Mesendoderm (in vitro differentiated cells): ENCODE results near the gene FTO.

Experiments used
- DNase-seq: peaks from one replicate; pipeline ENCODE4 v3.0.0; 2013
- H2AK5ac ChIP-seq: 2 replicates; pipeline ENCODE4 v1.6.1; 2013; ENCODE audit warnings: low read length, inconsistent platforms
- H2BK120ac ChIP-seq: 2 replicates; pipeline ENCODE4 v1.6.1; 2013; ENCODE audit warnings: low read depth, mild to moderate bottlenecking, low read length, moderate library complexity, mixed read lengths
- H2BK15ac ChIP-seq: replicated peaks from 2 replicates; pipeline ENCODE4 v1.6.1; 2013; ENCODE audit warnings: low read depth, mild to moderate bottlenecking, moderate library complexity
- H2BK5ac ChIP-seq: 2 replicates; pipeline ENCODE4 v1.6.1; 2013; ENCODE audit warnings: low read length, inconsistent platforms
- H3K18ac ChIP-seq: 2 replicates; pipeline ENCODE4 v1.6.1; 2013; ENCODE audit warnings: mild to moderate bottlenecking, low read length, mixed read lengths
- H3K23ac ChIP-seq: one replicate; pipeline ENCODE4 v1.6.1; 2013; ENCODE audit warnings: low read length
- H3K27ac ChIP-seq: 2 replicates; pipeline ENCODE4 v1.5.1; 2013; ENCODE audit warnings: low read depth, mild to moderate bottlenecking, inconsistent platforms, low read length, moderate library complexity
- H3K27me3 ChIP-seq: 2 replicates; pipeline ENCODE4 v1.6.1; 2013; ENCODE audit warnings: low read length, control low read depth, mild to moderate bottlenecking, inconsistent platforms; ENCODE audit not compliant: insufficient read depth, poor library complexity
- H3K36me3 ChIP-seq: 2 replicates; pipeline ENCODE4 v1.6.1; 2013; ENCODE audit warnings: low read length, inconsistent platforms; ENCODE audit not compliant: control insufficient read depth, insufficient read depth
- H3K4ac ChIP-seq: one replicate; pipeline ENCODE4 v1.6.1; 2013; ENCODE audit warnings: low read depth, mild to moderate bottlenecking, low read length, moderate library complexity
- H3K4me1 ChIP-seq: 2 replicates; pipeline ENCODE4 v1.6.1; 2013; ENCODE audit warnings: low read depth, low read length, inconsistent platforms; ENCODE audit not compliant: control insufficient read depth
- H3K4me2 ChIP-seq: 2 replicates; pipeline ENCODE4 v1.6.1; 2013; ENCODE audit warnings: low read length
- H3K4me3 ChIP-seq: 2 replicates; pipeline ENCODE4 v1.5.1; 2013; ENCODE audit warnings: mild to moderate bottlenecking, low read length
- H3K56ac ChIP-seq: one replicate; pipeline ENCODE4 v1.6.1; 2013; ENCODE audit warnings: low read length
- H3K79me1 ChIP-seq: 2 replicates; pipeline ENCODE4 v1.6.1; 2013; ENCODE audit warnings: low read length, inconsistent platforms
- H3K79me2 ChIP-seq: 2 replicates; pipeline ENCODE4 v1.6.1; 2013; ENCODE audit warnings: mild to moderate bottlenecking, low read length; ENCODE audit not compliant: control insufficient read depth, insufficient read depth
- H3K9ac ChIP-seq: 2 replicates; pipeline ENCODE4 v1.6.1; 2013; ENCODE audit warnings: low read length, inconsistent platforms
- H4K5ac ChIP-seq: one replicate; pipeline ENCODE4 v1.6.1; 2013; ENCODE audit warnings: low read length
- H4K8ac ChIP-seq: one replicate; pipeline ENCODE4 v1.6.1; 2013; ENCODE audit warnings: low read depth, mild to moderate bottlenecking, control low read depth, low read length, moderate library complexity
- WGBS: extraction: QIAGEN DNeasy Blood & Tissue Kit; methylation state at CpG from one replicate; pipeline ENCODE4 v1.1.7; 2013; ENCODE audit warnings: low lambda C conversion rate, missing lambda C conversion rate; ENCODE audit not compliant: insufficient coverage; ENCODE audit errors: extremely low coverage; 5-methylcytosine and 5-hydroxymethylcytosine counted together

The FTO gene

DNA sequence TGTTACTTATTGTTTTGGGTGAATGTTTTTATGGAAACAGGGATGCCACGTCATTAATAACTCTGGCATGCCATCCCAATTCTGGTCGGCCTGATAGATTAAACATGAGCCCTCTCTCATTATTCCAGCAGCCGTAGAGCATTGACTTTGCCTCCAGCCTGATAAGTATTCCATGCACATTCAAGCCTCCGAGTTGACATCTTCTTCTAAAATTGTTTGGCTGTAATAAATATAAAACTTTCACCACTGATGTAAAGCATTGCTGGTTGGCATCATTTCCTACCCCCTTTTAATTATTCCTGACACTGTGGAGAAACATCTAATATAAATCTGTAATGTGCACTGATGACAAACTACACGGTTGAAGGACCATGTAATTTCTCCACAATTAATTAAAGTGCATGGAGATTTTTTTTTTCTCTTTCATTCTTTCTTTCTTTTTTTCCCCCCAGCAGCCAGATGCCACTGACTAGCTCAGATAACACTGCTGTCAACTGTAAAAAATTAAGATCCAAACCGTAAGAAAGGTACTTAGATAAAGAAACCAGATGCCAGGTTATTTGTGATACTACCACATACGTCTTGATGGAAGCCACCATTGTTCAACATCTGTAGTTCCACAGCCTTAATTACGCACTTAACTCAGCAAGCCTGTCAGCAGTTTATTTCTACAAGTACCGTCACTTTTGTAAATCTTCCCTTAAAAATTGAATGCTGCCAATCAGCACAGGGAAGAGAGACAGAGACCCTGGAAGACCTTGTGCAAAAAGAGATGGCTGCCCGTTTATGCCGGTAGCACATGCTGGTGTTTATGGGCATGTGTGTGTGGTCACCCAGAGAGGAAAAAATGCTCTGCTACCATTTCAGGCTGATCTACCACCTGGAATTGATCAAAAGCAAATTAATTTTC, 344.9 kb downstream of the FTO start:
- no peak overlapping the region for H3K4me3 ChIP-seq

DNA sequence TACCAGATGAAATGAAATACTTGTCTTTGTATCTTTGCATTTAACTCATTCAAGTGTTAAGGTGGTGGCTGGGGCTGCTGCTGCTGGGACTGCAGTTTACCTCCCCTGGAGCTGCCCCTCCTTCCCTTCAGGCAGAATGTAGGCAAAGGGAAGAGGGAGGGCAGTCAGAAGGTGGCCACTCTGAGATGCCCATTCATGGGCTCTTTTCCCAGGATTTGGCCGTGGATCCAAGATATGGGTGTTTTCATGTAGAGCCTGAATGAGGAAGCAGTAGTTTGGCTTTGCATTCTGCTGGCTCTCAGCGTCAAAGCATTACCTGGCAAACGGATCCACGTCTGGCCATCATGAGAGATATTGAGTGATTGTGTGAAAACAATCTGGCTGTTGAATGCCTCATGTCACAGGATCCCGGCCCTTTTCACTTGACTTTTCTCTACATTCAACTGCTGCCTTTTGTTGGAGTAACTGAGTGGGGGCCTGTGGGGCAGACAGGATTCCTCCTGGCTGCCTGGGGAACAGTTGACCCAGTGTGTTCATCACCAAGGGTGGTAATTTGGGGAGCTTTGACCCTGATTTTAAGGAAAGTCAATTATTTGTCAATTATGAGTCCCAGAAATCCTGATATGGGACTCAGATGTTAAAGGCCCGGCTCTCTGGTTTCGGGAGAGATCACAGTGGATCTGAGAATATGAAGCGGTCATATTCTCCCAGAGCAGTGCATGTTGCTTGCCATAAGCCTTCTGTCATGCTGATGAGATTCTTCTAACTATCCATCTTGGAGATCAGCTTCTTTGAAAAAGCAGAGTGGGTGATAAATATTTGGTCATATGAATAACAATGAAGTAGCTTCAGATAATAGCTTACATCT, 345.9 kb downstream of the FTO start:
- Histone ChIP-seq H2BK120ac (peak overlapping the region; percentile 70), H2AK5ac (no peak overlapping the region), H4K5ac (no peak overlapping the region), H3K4ac (no peak overlapping the region), H4K8ac (no peak overlapping the region), H3K4me2 (no peak overlapping the region), H3K9ac (no peak overlapping the region), H3K56ac (peak overlapping the region; percentile 49), H3K4me3 (no peak overlapping the region), H2BK15ac (peak overlapping the region; percentile 74), H3K27ac (peak overlapping the region; percentile 11), H3K4me1 (peaks cover 16% of the 10 kb centered on the region), H3K23ac (no peak overlapping the region), H3K79me1 (no peaks in the 10 kb centered on the region), H2BK5ac (no peak overlapping the region), H3K79me2 (no peaks in the 10 kb centered on the region), H3K18ac (peak overlapping the region; percentile 64), H3K36me3 (no peaks in the 10 kb centered on the region), H3K27me3 (no peaks in the 10 kb centered on the region)
- peak; percentile 63 for DNase-seq
- no CpG with 5 or more reads among the region's 8 CpGs for WGBS

More for the DNA sequence above, 344.9 kb downstream of the FTO start:
- H2BK5ac ChIP-seq: no peak overlapping the region
- no peak overlapping the region for H3K9ac ChIP-seq
- H2BK15ac ChIP-seq: no peak overlapping the region
- WGBS: no CpG with 5 or more reads among the region's 11 CpGs
- H2AK5ac ChIP-seq: no peak overlapping the region
- no peaks in the 10 kb centered on the region for H3K79me1 ChIP-seq
- H3K4me2 ChIP-seq: no peak overlapping the region
- H3K4ac ChIP-seq: no peak overlapping the region
- peak overlapping the region; percentile 12 for H3K18ac ChIP-seq
- H3K27me3 ChIP-seq: no peaks in the 10 kb centered on the region
- no peaks in the 10 kb centered on the region for H3K36me3 ChIP-seq
- H4K8ac ChIP-seq: no peak overlapping the region
- no peak overlapping the region for H2BK120ac ChIP-seq
- peaks cover 11% of the 10 kb centered on the region for H3K4me1 ChIP-seq
- H3K56ac ChIP-seq: no peak overlapping the region
- no peak overlapping the region for H3K23ac ChIP-seq
- DNase-seq: no peak
- H3K79me2 ChIP-seq: no peaks in the 10 kb centered on the region
- no peak overlapping the region for H3K27ac ChIP-seq
- no peak overlapping the region for H4K5ac ChIP-seq

DNA sequence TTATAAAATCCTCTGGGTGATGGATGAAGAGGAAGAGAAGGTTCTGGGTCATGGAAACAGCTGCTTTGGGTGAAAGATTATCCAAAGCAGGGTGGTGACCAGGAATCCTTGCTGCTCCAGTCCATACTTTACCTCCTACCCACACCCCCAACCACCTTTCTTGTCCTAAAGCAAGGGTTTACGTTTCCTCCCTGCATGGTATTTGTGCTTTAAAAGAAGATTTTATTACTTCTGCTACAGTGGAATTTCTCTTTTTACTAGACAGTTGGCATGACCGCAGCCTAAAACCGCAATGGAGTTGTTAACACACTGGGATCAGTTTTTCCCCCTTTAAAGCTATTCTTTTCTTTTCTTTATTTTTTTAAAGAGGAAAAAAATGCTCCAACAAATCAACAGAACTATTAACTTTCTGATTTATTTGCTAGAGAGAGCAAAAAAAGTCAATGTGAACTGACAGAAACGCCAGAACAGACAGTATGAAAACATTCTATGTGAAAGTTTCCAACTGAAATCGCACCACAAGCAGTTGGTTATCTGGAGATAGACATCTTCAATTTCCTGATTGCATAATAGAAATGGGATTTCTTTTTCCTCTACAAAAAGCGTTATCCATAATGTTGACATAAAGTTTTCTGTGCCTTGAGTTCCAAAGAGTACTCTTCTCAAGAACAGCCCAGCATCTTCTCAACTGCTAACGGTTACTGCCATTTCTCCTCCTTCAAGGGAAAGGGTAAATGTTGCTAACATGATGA, 346.7 kb downstream of the FTO start:
- no peak overlapping the region for H3K9ac ChIP-seq
- H3K79me1 ChIP-seq: no peaks in the 10 kb centered on the region
- H3K18ac ChIP-seq: peak overlapping the region; percentile 87
- H3K4me3 ChIP-seq: no peak overlapping the region
- H2BK5ac ChIP-seq: no peak overlapping the region
- peaks cover 20% of the 10 kb centered on the region for H3K4me1 ChIP-seq
- H3K27me3 ChIP-seq: no peaks in the 10 kb centered on the region
- H3K79me2 ChIP-seq: no peaks in the 10 kb centered on the region
- no CpG with 5 or more reads among the region's 7 CpGs for WGBS
- no peak overlapping the region for H3K56ac ChIP-seq
- no peak overlapping the region for H2AK5ac ChIP-seq
- H3K27ac ChIP-seq: no peak overlapping the region
- peak overlapping the region; percentile 74 for H2BK15ac ChIP-seq
- H3K23ac ChIP-seq: no peak overlapping the region
- no peaks in the 10 kb centered on the region for H3K36me3 ChIP-seq
- DNase-seq: peak; percentile 52
- peak overlapping the region; percentile 70 for H2BK120ac ChIP-seq
- H4K8ac ChIP-seq: no peak overlapping the region
- H4K5ac ChIP-seq: no peak overlapping the region
- H3K4me2 ChIP-seq: no peak overlapping the region
- H3K4ac ChIP-seq: peak overlapping the region; percentile 70

DNA sequence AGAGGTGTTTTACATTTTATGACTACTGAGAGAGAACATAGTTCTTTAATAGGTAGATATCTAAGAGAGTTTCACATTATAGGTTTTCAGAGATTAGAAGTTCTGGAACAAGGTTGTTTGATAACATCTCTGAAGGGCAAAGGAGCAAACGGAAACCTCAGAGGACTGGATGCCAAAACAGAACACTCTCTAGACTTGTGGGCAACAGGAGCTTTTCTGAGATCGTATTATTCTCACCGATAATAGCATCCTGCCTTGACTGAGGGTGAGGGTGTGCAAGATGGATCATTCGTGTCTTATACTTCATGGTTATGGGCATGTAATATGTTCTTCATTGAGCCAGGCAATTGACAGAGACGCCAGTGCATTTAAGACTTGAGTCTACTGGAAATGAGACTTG, 347.9 kb downstream of the FTO start:
- H3K4me3 ChIP-seq: no peak overlapping the region
- H2AK5ac ChIP-seq: no peak overlapping the region
- no peak overlapping the region for H3K4ac ChIP-seq
- no peak overlapping the region for H3K23ac ChIP-seq
- H3K4me1 ChIP-seq: peaks cover 26% of the 10 kb centered on the region
- no CpG with 5 or more reads among the region's 5 CpGs for WGBS
- no peak overlapping the region for H3K18ac ChIP-seq
- no peak overlapping the region for H2BK15ac ChIP-seq
- H3K27me3 ChIP-seq: no peaks in the 10 kb centered on the region
- H2BK5ac ChIP-seq: no peak overlapping the region
- no peak overlapping the region for H4K5ac ChIP-seq
- no peak overlapping the region for H3K27ac ChIP-seq
- no peak for DNase-seq
- no peak overlapping the region for H3K4me2 ChIP-seq
- H3K56ac ChIP-seq: no peak overlapping the region
- H3K9ac ChIP-seq: no peak overlapping the region
- no peaks in the 10 kb centered on the region for H3K79me2 ChIP-seq
- no peak overlapping the region for H2BK120ac ChIP-seq
- H3K79me1 ChIP-seq: no peaks in the 10 kb centered on the region
- H3K36me3 ChIP-seq: no peaks in the 10 kb centered on the region
- no peak overlapping the region for H4K8ac ChIP-seq

DNA sequence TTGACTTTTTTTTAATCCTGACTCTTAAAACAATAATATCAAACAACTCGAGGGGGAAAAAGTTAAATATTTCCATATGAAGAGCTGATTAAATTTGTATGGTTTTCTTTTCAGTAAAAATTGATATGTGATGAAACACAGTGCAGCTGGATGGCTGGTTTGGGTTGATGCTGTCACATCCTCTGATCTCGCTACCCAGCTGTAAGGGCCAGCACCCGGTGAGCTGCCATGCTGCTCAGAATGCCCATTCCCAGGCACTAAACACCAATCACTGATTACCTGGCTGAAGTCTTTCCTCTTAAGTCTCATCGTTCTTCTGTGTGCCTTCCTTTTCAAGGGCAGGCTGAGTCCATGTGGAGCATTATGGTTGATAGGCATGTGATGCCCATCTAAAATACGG, 348.3 kb downstream of the FTO start:
- Histone ChIP-seq H2BK120ac (no peak overlapping the region), H3K4me2 (no peak overlapping the region), H3K9ac (no peak overlapping the region), H3K79me2 (no peaks in the 10 kb centered on the region), H3K27me3 (no peaks in the 10 kb centered on the region), H4K8ac (no peak overlapping the region), H4K5ac (no peak overlapping the region), H3K23ac (no peak overlapping the region), H3K4me3 (no peak overlapping the region), H2BK5ac (no peak overlapping the region), H3K36me3 (no peaks in the 10 kb centered on the region), H3K4me1 (peaks cover 29% of the 10 kb centered on the region), H2AK5ac (no peak overlapping the region), H2BK15ac (no peak overlapping the region), H3K27ac (no peak overlapping the region), H3K18ac (no peak overlapping the region), H3K4ac (no peak overlapping the region), H3K79me1 (no peaks in the 10 kb centered on the region), H3K56ac (no peak overlapping the region)
- no CpG with 5 or more reads among the region's 5 CpGs for WGBS
- DNase-seq: no peak
